H9 (cell line): ENCODE measurements around the gene ASTN1. TPM values are rescaled to one million over a fixed set of nuclear protein-coding genes. Genes with fewer than 3 reads are reported as not detected.

Source experiments
- DNase-seq: peaks from one replicate; pipeline ENCODE4 v3.0.0-alpha.2; 2017
- H2AFZ ChIP-seq: one replicate; pipeline ENCODE4 v1.6.1; 2013; ENCODE audit warnings: mild to moderate bottlenecking, low read length, control low read depth, moderate library complexity
- H2AK5ac ChIP-seq: 2 replicates; pipeline ENCODE4 v1.6.1; 2013; ENCODE audit warnings: low read length, control low read depth, mixed read lengths; ENCODE audit not compliant: insufficient read length
- H2BK120ac ChIP-seq: one replicate; pipeline ENCODE4 v1.6.1; 2013; ENCODE audit warnings: low read depth, mild to moderate bottlenecking, low read length, control low read depth, inconsistent platforms; ENCODE audit not compliant: poor library complexity, severe bottlenecking
- H2BK12ac ChIP-seq: 2 replicates; pipeline ENCODE4 v1.6.1; 2013; ENCODE audit warnings: low read length, control low read depth, mixed read lengths, low read depth; ENCODE audit not compliant: insufficient read length
- H2BK15ac ChIP-seq: 2 replicates; pipeline ENCODE4 v1.6.1; 2013; ENCODE audit warnings: low read depth, low read length, control low read depth
- H2BK20ac ChIP-seq: one replicate; pipeline ENCODE4 v1.6.1; 2013; ENCODE audit warnings: low read depth, mild to moderate bottlenecking, low read length, control low read depth, inconsistent platforms; ENCODE audit not compliant: poor library complexity, severe bottlenecking
- H2BK5ac ChIP-seq: 2 replicates; pipeline ENCODE4 v1.6.1; 2013; ENCODE audit warnings: low read length, control low read depth, mixed read lengths; ENCODE audit not compliant: insufficient read length
- H3K14ac ChIP-seq: 2 replicates; pipeline ENCODE4 v1.6.1; 2013; ENCODE audit warnings: low read length, control low read depth; ENCODE audit not compliant: insufficient read depth
- H3K18ac ChIP-seq: 2 replicates; pipeline ENCODE4 v1.6.1; 2013; ENCODE audit warnings: low read depth, mild to moderate bottlenecking, mixed read lengths, low read length, control low read depth; ENCODE audit not compliant: insufficient read length
- H3K23ac ChIP-seq: 2 replicates; pipeline ENCODE4 v1.6.1; 2013; ENCODE audit warnings: low read length, control low read depth, mixed read lengths, low read depth; ENCODE audit not compliant: insufficient read length
- H3K23me2 ChIP-seq: 2 replicates; pipeline ENCODE4 v1.6.1; 2013; ENCODE audit warnings: low read depth, mild to moderate bottlenecking, mixed read lengths, low read length, control low read depth; ENCODE audit not compliant: insufficient read length, poor library complexity, severe bottlenecking
- H3K27ac ChIP-seq: 2 replicates; pipeline ENCODE4 v1.5.1; 2013; ENCODE audit warnings: low read length, control low read depth, mixed read lengths, low read depth; ENCODE audit not compliant: insufficient read length
- H3K27me3 ChIP-seq: 2 replicates; pipeline ENCODE4 v1.6.1; 2013; ENCODE audit warnings: low read length, control low read depth, inconsistent platforms; ENCODE audit not compliant: insufficient read depth
- H3K4ac ChIP-seq: 2 replicates; pipeline ENCODE4 v1.6.1; 2013; ENCODE audit warnings: low read depth, mild to moderate bottlenecking, control low read depth, inconsistent platforms, low read length, moderate library complexity
- H3K4me1 ChIP-seq: 2 replicates; pipeline ENCODE4 v1.6.1; 2013; ENCODE audit warnings: low read length, control low read depth, inconsistent platforms; ENCODE audit not compliant: insufficient read depth
- H3K4me2 ChIP-seq: 2 replicates; pipeline ENCODE4 v1.6.1; 2013; ENCODE audit warnings: low read length, control low read depth, mixed read lengths; ENCODE audit not compliant: insufficient read length, insufficient read depth
- H3K56ac ChIP-seq: 2 replicates; pipeline ENCODE4 v1.6.1; 2013; ENCODE audit warnings: low read depth, mild to moderate bottlenecking, mixed read lengths, low read length, control low read depth; ENCODE audit not compliant: insufficient read length
- H3K79me1 ChIP-seq: 2 replicates; pipeline ENCODE4 v1.6.1; 2013; ENCODE audit warnings: low read depth, mild to moderate bottlenecking, moderate library complexity, low read length, control low read depth, inconsistent platforms; ENCODE audit not compliant: insufficient read depth, poor library complexity, severe bottlenecking
- H3K79me2 ChIP-seq: 2 replicates; pipeline ENCODE4 v1.6.1; 2013; ENCODE audit warnings: low read length, control low read depth, inconsistent platforms; ENCODE audit not compliant: insufficient read depth
- H3K9ac ChIP-seq: 2 replicates; pipeline ENCODE4 v1.6.1; 2013; ENCODE audit warnings: low read length, control low read depth, mixed read lengths; ENCODE audit not compliant: insufficient read length; ENCODE audit errors: extremely low read depth
- H3K9me3 ChIP-seq: one replicate; pipeline ENCODE4 v1.6.1; 2013; ENCODE audit warnings: low read depth, low read length, inconsistent platforms; ENCODE audit not compliant: control insufficient read depth
- H3T11ph ChIP-seq: one replicate; pipeline ENCODE4 v1.6.1; 2013; ENCODE audit warnings: mild to moderate bottlenecking, low read length, control low read depth, inconsistent platforms
- H4K20me1 ChIP-seq: one replicate; pipeline ENCODE4 v1.6.1; 2013; ENCODE audit not compliant: control insufficient read depth, insufficient read length, insufficient read depth
- H4K5ac ChIP-seq: 2 replicates; pipeline ENCODE4 v1.6.1; 2013; ENCODE audit warnings: low read depth, mild to moderate bottlenecking, mixed read lengths, low read length, control low read depth; ENCODE audit not compliant: insufficient read length
- H4K8ac ChIP-seq: replicated peaks from 2 replicates; pipeline ENCODE4 v1.6.1; 2013; ENCODE audit warnings: low read length, control low read depth, mixed read lengths, low read depth; ENCODE audit not compliant: insufficient read length
- H4K91ac ChIP-seq: 2 replicates; pipeline ENCODE4 v1.6.1; 2013; ENCODE audit warnings: low read depth, mild to moderate bottlenecking, moderate library complexity, mixed read lengths, low read length, control low read depth; ENCODE audit not compliant: insufficient read length
- H3K27ac Mint-ChIP-seq, 3 experiments: 2 replicates in 2 of 3; 3 replicates in 1 of 3; pipeline ENCODE4 v1.8.0; 2020 to 2021; ENCODE audit warnings: mixed read lengths in 3 of 3, mild to moderate bottlenecking in 1 of 3, moderate library complexity in 1 of 3
- H3K27me3 Mint-ChIP-seq: 2 replicates; pipeline ENCODE4 v1.8.0; 2021; ENCODE audit warnings: low read depth, mild to moderate bottlenecking, moderate library complexity, mixed read lengths
- H3K36me3 Mint-ChIP-seq, 3 experiments: 2 replicates in 2 of 3; 3 replicates in 1 of 3; pipeline ENCODE4 v1.8.0; 2020 to 2021; ENCODE audit warnings: low read depth in 3 of 3, mixed read lengths in 3 of 3; ENCODE audit not compliant: insufficient read depth in 1 of 3
- H3K4me1 Mint-ChIP-seq, 2 experiments: 2 replicates each; pipeline ENCODE4 v1.8.0; 2020; ENCODE audit warnings: mixed read lengths in 2 of 2
- H3K4me3 Mint-ChIP-seq, 2 experiments: 2 replicates in 1 of 2; 3 replicates in 1 of 2; pipeline ENCODE4 v1.8.0; 2020 to 2021; ENCODE audit warnings: mild to moderate bottlenecking in 2 of 2, mixed read lengths in 2 of 2, moderate library complexity in 1 of 2
- H3K9me3 Mint-ChIP-seq, 2 experiments: 2 replicates in 1 of 2; 3 replicates in 1 of 2; pipeline ENCODE4 v1.8.0; 2020; ENCODE audit warnings: mild to moderate bottlenecking in 2 of 2, mixed read lengths in 2 of 2, moderate library complexity in 1 of 2
- CTCF ChIP-seq: fragments of 200-600 bp; sonication (generic); conservative IDR thresholded peaks from 3 replicates; pipeline ENCODE4 v1.8.0; 2021; ENCODE audit warnings: antibody characterized with exemption, mild to moderate bottlenecking
- WGBS: extraction: QIAGEN DNeasy Blood & Tissue Kit; methylation state at CpG from one replicate; pipeline ENCODE4 v1.1.7; 2013; ENCODE audit warnings: missing lambda C conversion rate, low lambda C conversion rate, mixed read lengths; ENCODE audit not compliant: insufficient read length; ENCODE audit errors: extremely low coverage; 5-methylcytosine and 5-hydroxymethylcytosine counted together
- total RNA-seq: library from RNA; stranded (reverse); gene quantifications from 2 replicates; pipeline ENCODE4 v1.2.1, GENCODE V29; 2021

Gene ASTN1
- total RNA-seq, 1 experiment from 2014 or later, result 0.98 TPM

- Histone ChIP-seq H3K79me2 (no peaks in the 10 kb centered on the region), H3K14ac (no peak overlapping the region), H3K18ac (no peak overlapping the region), H2BK12ac (no peak overlapping the region), H3K27me3 (no peaks in the 10 kb centered on the region), H3K4me1 (no peaks in the 10 kb centered on the region), H3K4ac (no peak overlapping the region), H4K20me1 (no peaks in the 10 kb centered on the region), H3K27ac (no peak overlapping the region), H3K23me2 (peaks cover 4% of the 10 kb centered on the region), H3K9ac (no peak overlapping the region), H2AFZ (no peak overlapping the region), H2BK5ac (no peak overlapping the region), H3K79me1 (no peaks in the 10 kb centered on the region), H4K5ac (no peak overlapping the region), H3K56ac (no peak overlapping the region), H3K9me3 (no peaks in the 10 kb centered on the region), H3T11ph (no peak overlapping the region), H2BK20ac (no peak overlapping the region), H2BK120ac (no peak overlapping the region), H4K91ac (no peak overlapping the region), H3K23ac (no peak overlapping the region), H2BK15ac (no peak overlapping the region), H3K4me2 (no peak overlapping the region), H4K8ac (no peak overlapping the region), H2AK5ac (no peak overlapping the region)
- no peak for TF ChIP-seq CTCF
- DNase-seq, result no peak
- H3K27ac Mint-ChIP-seq, result no peak overlapping the region
- H3K4me1 Mint-ChIP-seq, result peaks cover 6 to 9% of the 10 kb centered on the region in 2 experiments
- H3K9me3 Mint-ChIP-seq, result no peaks in the 10 kb centered on the region; a peak in 1 of 5 replicates
- H3K4me3 Mint-ChIP-seq, result no peak overlapping the region
- peaks cover 35% of the 10 kb centered on the region for H3K27me3 Mint-ChIP-seq
- H3K36me3 Mint-ChIP-seq, result no peaks in the 10 kb centered on the region; a peak in 2 of 7 replicates
- no CpG with 5 or more reads among the region's 10 CpGs for WGBS
Measured at GRCh38 chr1:176896216-176896615, 268.3 kb downstream of the ASTN1 start.
